Smooth muscle cell of the umbilical artery (primary cell): ENCODE data around the gene LIMCH1. TPM values are rescaled to one million over a fixed set of nuclear protein-coding genes. Genes with fewer than 3 reads are reported as not detected.

Source experiments
- total RNA-seq: library from RNA; depleted of rRNA; stranded (reverse); fragments of >200 nt; gene quantifications from 2 replicates; pipeline ENCODE4 v1.2.3, GENCODE V29; 2014

Gene LIMCH1
- 151 and 156 TPM in 2 replicates for total RNA-seq

GRCh38 chr4:41538017-41538733 is at the start of gene LIMCH1:
TSS of gene LIMCH1 (plus strand) at chr4:41538157. CDS start at chr4:41605996, 67,839 bp downstream.

GRCh38 chr4:41748571-41749475 is 210.9 kb downstream of the LIMCH1 start, which contains the start of gene PHOX2B:
TSS of gene PHOX2B (minus strand) at chr4:41748725. CDS start at chr4:41748610, 115 bp downstream.

Other genes starting within 250 kb of the LIMCH1 start
- gene PHOX2B, start 210.6 kb downstream of the LIMCH1 start, total RNA-seq, result not detected in 2 replicates